Stimulated activated CD4-positive, alpha-beta T cell treated with anti-CD3 and anti-CD28 coated beads, Interleukin-1b, Interleukin-23, amount 100 ng/mL, for 48 hours (primary cell): ENCODE measurements around the gene SCLY.
A peak's percentile ranks its signal among the peaks of the same experiment; 100 is the strongest.
"Not testable (repeated sequence)": the region's sequence is repeated elsewhere in the genome, so short reads cannot be mapped to it uniquely, and the experiment has no call there.

Source experiments
- DNase-seq: peaks from one replicate; pipeline ENCODE4 v3.0.0-alpha.2; 2020

SCLY gene

GRCh38 chr2:238060542-238061314 lies at the start of gene SCLY:
Gene SCLY (plus strand): TSS chr2:238061001. CDS start chr2:238061055, 54 bp downstream.
- DNase-seq = peak; percentile 97

GRCh38 chr2:238013806-238014205 lies 47.0 kb upstream of the SCLY start:
- no peak for DNase-seq

- no peak for DNase-seq
These were observed 45.1 kb upstream of the SCLY start for GRCh38 chr2:238015705-238016104.

- DNase-seq = no peak
These were observed 44.3 kb upstream of the SCLY start for GRCh38 chr2:238016526-238016925.

- DNase-seq = no peak
These were observed 40.8 kb upstream of the SCLY start for GRCh38 chr2:238019962-238020361.

- no peak for DNase-seq
These were observed 40.0 kb upstream of the SCLY start for GRCh38 chr2:238020816-238021215.

GRCh38 chr2:238021327-238021726 lies 39.5 kb upstream of the SCLY start:
- no peak for DNase-seq

- no peak for DNase-seq
These were observed 38.1 kb upstream of the SCLY start for GRCh38 chr2:238022594-238023157.

GRCh38 chr2:238023608-238024007 lies 37.2 kb upstream of the SCLY start:
- no peak for DNase-seq

- DNase-seq = peak; percentile 80
These were observed 35.8 kb upstream of the SCLY start for GRCh38 chr2:238024986-238025385.

- DNase-seq = no peak
These were observed 35.0 kb upstream of the SCLY start for GRCh38 chr2:238025741-238026360.

- no peak for DNase-seq
These were observed 33.7 kb upstream of the SCLY start for GRCh38 chr2:238027058-238027457.

- DNase-seq = no peak
These were observed 33.0 kb upstream of the SCLY start for GRCh38 chr2:238027591-238028415.

- no peak for DNase-seq
These were observed 30.9 kb upstream of the SCLY start for GRCh38 chr2:238029853-238030252.

GRCh38 chr2:238030422-238031155 lies 30.2 kb upstream of the SCLY start:
- no peak for DNase-seq

GRCh38 chr2:238031751-238032150 lies 29.1 kb upstream of the SCLY start:
- DNase-seq = no peak

- no peak for DNase-seq
These were observed 28.0 kb upstream of the SCLY start for GRCh38 chr2:238032755-238033337.

- not testable (repeated sequence) for DNase-seq
These were observed 26.8 kb upstream of the SCLY start for GRCh38 chr2:238033991-238034390.

- DNase-seq = no peak
These were observed 22.6 kb upstream of the SCLY start for GRCh38 chr2:238038203-238038602.

- no peak for DNase-seq
These were observed 21.6 kb upstream of the SCLY start for GRCh38 chr2:238039151-238039550.

- no peak for DNase-seq
These were observed 20.8 kb upstream of the SCLY start for GRCh38 chr2:238039985-238040384.

- no peak for DNase-seq
These were observed 19.9 kb upstream of the SCLY start for GRCh38 chr2:238040918-238041317.
